Endothelial cell of umbilical vein (primary cell): ENCODE results near the gene CIROP. TPM values are rescaled to one million over a fixed set of nuclear protein-coding genes. Genes with fewer than 3 reads are reported as not detected.
A peak's percentile ranks its signal among the peaks of the same experiment; 100 is the strongest.

Experiments used
- BruUV-seq: library from RNA; stranded (reverse); fragments of 400-500 nt; replicated peaks from 2 replicates; lab custom pipeline; 2021; lab: Mats Ljungman, UMichigan
- CTCF ChIA-PET: fragments of 300-600, 350-600 bp; sonication (Branson Sonifier 250); formaldehyde crosslinking; loops from one replicate; lab custom pipeline; 2021; ENCODE audit warnings: antibody characterized with exemption, inconsistent platforms; lab: Charles Lee
- POLR2A ChIA-PET: fragments of 300-600, 350-600 bp; sonication (Branson Sonifier 250); formaldehyde crosslinking; loops from one replicate; lab custom pipeline; 2021; ENCODE audit warnings: antibody characterized with exemption, inconsistent platforms; lab: Charles Lee
- DNase-seq: peaks from one replicate; pipeline ENCODE4 v3.0.0-alpha.2; 2011; ENCODE audit warnings: low read depth, low spot score
- FAIRE-seq: peaks from 2 replicates; lab custom pipeline; 2011; peaks lifted over from hg19 to GRCh38; lab: Jason Lieb, UNC
- H2AFZ ChIP-seq: 2 replicates; pipeline ENCODE4 v1.6.0; 2012; ENCODE audit warnings: low read depth, low read length, control low read depth, inconsistent platforms
- H3K27ac ChIP-seq: 2 replicates; pipeline ENCODE4 v1.5.1; 2011; ENCODE audit warnings: low read depth, mild to moderate bottlenecking, control low read depth, low read length, moderate library complexity; ENCODE audit not compliant: insufficient read depth
- H3K27me3 ChIP-seq, 2 experiments: 2 replicates each; pipeline versions ENCODE4 v1.6.0 to v1.6.1; 2011; ENCODE audit warnings: low read length in 2 of 2, mixed read lengths in 1 of 2; ENCODE audit not compliant: control insufficient read depth in 2 of 2, insufficient read depth in 2 of 2
- H3K36me3 ChIP-seq, 2 experiments: 2 replicates in 1 of 2; 3 replicates in 1 of 2; pipeline ENCODE4 v1.5.1; 2011; ENCODE audit warnings: low read length in 2 of 2, mild to moderate bottlenecking in 1 of 2, moderate library complexity in 1 of 2; ENCODE audit not compliant: control insufficient read depth in 2 of 2, insufficient read depth in 2 of 2; ENCODE audit errors: extremely low read depth in 1 of 2
- H3K4me1 ChIP-seq: 3 replicates; pipeline ENCODE4 v1.5.1; 2011; ENCODE audit warnings: mild to moderate bottlenecking, low read length; ENCODE audit not compliant: control insufficient read depth, insufficient read depth; ENCODE audit errors: extremely low read depth
- H3K4me2 ChIP-seq: 2 replicates; pipeline ENCODE4 v1.6.1; 2011; ENCODE audit warnings: low read length, control low read depth, mixed read lengths; ENCODE audit not compliant: insufficient read depth
- H3K4me3 ChIP-seq, 3 experiments: fragments of 200-600 bp in 1 of 3; sonication (generic), shearing (Covaris generic) in 1 of 3; replicated peaks in 1 of 3; 2 replicates each; pipeline ENCODE4 v1.5.1; 2011 to 2016; ENCODE audit warnings: control low read depth in 3 of 3, low read length in 3 of 3, mild to moderate bottlenecking in 2 of 3, inconsistent platforms in 1 of 3, low read depth in 1 of 3, moderate library complexity in 1 of 3; ENCODE audit not compliant: insufficient read depth in 1 of 3
- H3K79me2 ChIP-seq: 2 replicates; pipeline ENCODE4 v1.6.0; 2012; ENCODE audit warnings: low read length, inconsistent platforms; ENCODE audit not compliant: control insufficient read depth, insufficient read depth
- H3K9ac ChIP-seq: replicated peaks from 2 replicates; pipeline ENCODE3; 2011; ENCODE audit warnings: low read length, control low read depth; ENCODE audit not compliant: insufficient read depth; ENCODE audit errors: extremely low read depth
- H3K9me1 ChIP-seq: replicated peaks from 3 replicates; pipeline ENCODE4 v1.6.0; 2011; ENCODE audit warnings: mild to moderate bottlenecking, low read length; ENCODE audit not compliant: control insufficient read depth, insufficient read depth; ENCODE audit errors: extremely low read depth
- H3K9me3 ChIP-seq: replicated peaks from 2 replicates; pipeline ENCODE4 v1.5.1; 2012; ENCODE audit warnings: low read length, inconsistent platforms; ENCODE audit not compliant: control insufficient read depth, insufficient read depth
- H4K20me1 ChIP-seq: replicated peaks from 2 replicates; pipeline ENCODE3; 2011; ENCODE audit warnings: mild to moderate bottlenecking, low read length; ENCODE audit not compliant: control insufficient read depth, insufficient read depth; ENCODE audit errors: extremely low read depth
- CTCF ChIP-seq, 2 donors: IDR thresholded peaks; 1 replicate in 1 of 2; 2 replicates in 1 of 2; pipeline ENCODE4 v1.5.1; 2011; ENCODE audit warnings: low read length in 2 of 2, mild to moderate bottlenecking in 2 of 2, moderate library complexity in 2 of 2, control low read depth in 1 of 2, inconsistent platforms in 1 of 2, low read depth in 1 of 2; ENCODE audit not compliant: insufficient read depth in 1 of 2; ENCODE audit errors: extremely low read depth in 1 of 2
- EZH2 ChIP-seq: IDR thresholded peaks from 2 replicates; pipeline ENCODE4 v1.6.1; 2012; ENCODE audit warnings: borderline replicate concordance, low read depth, mild to moderate bottlenecking, moderate library complexity, low read length, inconsistent platforms; ENCODE audit not compliant: severe bottlenecking
- MAX ChIP-seq: IDR thresholded peaks from 2 replicates; pipeline ENCODE4 v1.6.1; 2011; ENCODE audit not compliant: insufficient read depth, insufficient read length
- MYC ChIP-seq: IDR thresholded peaks from one replicate; pipeline ENCODE4 v1.6.1; 2011; ENCODE audit warnings: mild to moderate bottlenecking, low read depth, low read length
- POLR2A ChIP-seq: IDR thresholded peaks from 2 replicates; pipeline ENCODE4 v1.6.1; 2012; ENCODE audit warnings: low read depth, mild to moderate bottlenecking, control low read depth, low read length
- POLR2AphosphoS5 ChIP-seq: IDR thresholded peaks from 2 replicates; pipeline ENCODE4 v1.6.1; 2012; ENCODE audit warnings: low read depth, mild to moderate bottlenecking, control low read depth, low read length, moderate library complexity; ENCODE audit not compliant: insufficient read depth
- dilution Hi-C: fragments of 300-500 bp; cut with MboI; formaldehyde crosslinking; loops from one replicate; pipeline ENCODE4 v1.15.0; 2019; ENCODE audit warnings: low sequenced_read_pairs; ENCODE audit not compliant: extremely low pct_ligation_motif_present
- intact Hi-C: fragments of 100-400 bp; cut with micrococcal nuclease; formaldehyde crosslinking; loops from one replicate; pipeline ENCODE4 v1.10.0; 2022
- polyA plus RNA-seq, 4 experiments: library from polyadenylated mRNA; depleted of rRNA in 3 of 4; stranded (reverse) in 3 of 4; unstranded in 1 of 4; fragments of >200 nt; gene quantifications; 2 replicates each; pipeline versions ENCODE4 v1.2.1 to v1.2.3, GENCODE V29; 2011 to 2012; ENCODE audit warnings: missing spikeins in 1 of 4
- total RNA-seq: library from RNA; stranded (reverse); gene quantifications from 2 replicates; pipeline ENCODE4 v1.2.3, GENCODE V29; 2021

CIROP gene
- total and polyA plus RNA-seq, 2 donors (not counting 3 experiments of a cell fraction or from before 2014, with no cell fraction given), result not detected

- Histone ChIP-seq H3K9me1 (no peaks in the 10 kb centered on the region), H3K79me2 (peaks cover 46% of the 10 kb centered on the region), H3K4me1 (peaks cover 26% of the 10 kb centered on the region), H3K4me2 (no peak overlapping the region), H3K36me3 (peaks cover 31 to 32% of the 10 kb centered on the region in 2 experiments), H3K9me3 (no peaks in the 10 kb centered on the region), H3K27me3 (no peaks in the 10 kb centered on the region), H3K27ac (no peak overlapping the region), H4K20me1 (peaks cover 4% of the 10 kb centered on the region), H2AFZ (no peak overlapping the region), H3K4me3 (no peak overlapping the region), H3K9ac (peak overlapping the region; percentile 92)
- DNase-seq (no peak), FAIRE-seq (no peak)
- POLR2A ChIA-PET, result interaction anchor here (0.5 to 1.5 kb wide), 8 partner anchors 8 to 116 kb away, joined by 3 to 12 read pairs (median 3); partner anchors contain the start of genes ACIN1 and C14orf119
- TF ChIP-seq EZH2 (no peak), MAX (peak; percentile 25)
- no TSS peak for BruUV-seq
- intact Hi-C loops (no loop called here), dilution Hi-C loops (no loop called here)
- CTCF ChIA-PET, result interaction anchor here (0.6 to 3.2 kb wide), 18 partner anchors 9 to 172 kb away, joined by 3 to 21 read pairs (median 6); partner anchors contain the start of genes ACIN1, C14orf119 and CDH24
Observed at GRCh38 chr14:23071921-23072539, 32.8 kb downstream of the CIROP start.

DNA sequence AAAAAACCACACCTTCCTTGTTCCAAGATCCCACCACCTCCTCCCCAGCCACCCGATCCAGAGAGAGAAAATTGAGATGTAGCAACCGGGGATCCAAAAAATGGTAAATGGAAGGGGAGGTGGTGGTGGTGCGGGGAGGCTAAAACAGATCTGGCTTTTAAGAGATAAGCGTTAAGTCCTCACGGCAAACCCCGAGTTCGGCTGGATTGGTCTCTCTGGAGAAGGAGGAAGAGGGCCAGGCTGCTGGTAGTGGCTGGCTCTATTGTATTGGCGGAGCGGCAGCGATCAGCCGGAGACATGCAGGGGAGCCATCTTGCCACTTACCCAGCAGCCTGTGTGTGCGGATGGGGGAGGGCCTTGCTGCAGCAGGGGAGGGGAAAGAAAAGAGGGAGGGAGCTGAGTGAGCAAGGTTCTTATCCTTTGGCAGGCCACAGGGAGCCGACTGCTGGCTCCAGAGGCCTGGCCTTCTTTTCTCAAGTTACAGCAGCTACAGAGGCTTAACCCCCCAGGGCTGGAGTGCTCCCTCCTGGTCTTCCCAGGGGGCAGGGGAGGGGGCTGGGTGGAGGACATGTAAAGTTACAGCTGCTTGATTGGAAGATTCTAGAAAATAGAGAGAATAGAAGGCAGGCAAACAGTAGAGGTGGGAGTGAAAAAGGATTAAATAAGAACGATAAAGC is 33.4 kb downstream of the CIROP start:
- H3K9me3 ChIP-seq, result no peaks in the 10 kb centered on the region
- H3K4me3 ChIP-seq, result peak overlapping the region; percentile 49 to 94 (median 88)
- H3K36me3 ChIP-seq, result peaks cover 28 to 31% of the 10 kb centered on the region in 2 experiments
- peaks cover 4% of the 10 kb centered on the region for H4K20me1 ChIP-seq
- peaks cover 26% of the 10 kb centered on the region for H3K4me1 ChIP-seq
- BruUV-seq, result no TSS peak
- no peak overlapping the region for H2AFZ ChIP-seq
- DNase-seq (peak; percentile 93), FAIRE-seq (peak; percentile 99)
- H3K27me3 ChIP-seq, result no peaks in the 10 kb centered on the region
- dilution Hi-C loops (no loop called here), intact Hi-C loops (no loop called here)
- no peak for TF ChIP-seq CTCF (IDR thresholded peaks at IDR 0.05; ENCODE audit: extremely low read depth in 1 of 2, insufficient read depth in 1 of 2, low read depth in 1 of 2, low read length in 2 of 2)
- no peak for TF ChIP-seq MYC
- TF ChIP-seq POLR2AphosphoS5, result peak; percentile 86
- TF ChIP-seq POLR2A, result peak; percentile 96
- peaks cover 49% of the 10 kb centered on the region for H3K79me2 ChIP-seq
- H3K27ac ChIP-seq, result peak overlapping the region; percentile 79
- POLR2A ChIA-PET, result interaction anchor here (0.5 to 1.5 kb wide), 8 partner anchors 9 to 115 kb away, joined by 3 to 12 read pairs (median 3); partner anchors contain the start of genes ACIN1 and C14orf119
- H3K9me1 ChIP-seq, result no peaks in the 10 kb centered on the region
- CTCF ChIA-PET, result interaction anchor here (0.6 to 3.2 kb wide), 20 partner anchors 9 to 171 kb away, joined by 3 to 21 read pairs (median 5); partner anchors contain the start of genes ACIN1, C14orf119 and CDH24
- H3K4me2 ChIP-seq, result peak overlapping the region; percentile 95
- H3K9ac ChIP-seq, result peak overlapping the region; percentile 92
